GM12865 (cell line): ENCODE data around the gene GPR151.

Source experiments
- DNase-seq: peaks from one replicate; pipeline ENCODE4 v3.0.0; 2010; ENCODE audit warnings: low read depth
- H3K4me3 ChIP-seq: 2 replicates; pipeline ENCODE4 v1.5.1; 2011; ENCODE audit warnings: mild to moderate bottlenecking, low read depth, low read length, control low read depth
- CTCF ChIP-seq: IDR thresholded peaks from 2 replicates; pipeline ENCODE4 v1.5.1; 2011; ENCODE audit warnings: low read length, control low read depth, low read depth, inconsistent platforms; ENCODE audit not compliant: insufficient read depth; ENCODE audit errors: missing control alignments

The GPR151 gene

GRCh38 chr5:146521403-146522106 lies 5.6 kb upstream of the GPR151 start:
- H3K4me3 ChIP-seq: no peak overlapping the region
- TF ChIP-seq CTCF: no peak
- DNase-seq: no peak

- DNase-seq: no peak
- no peak overlapping the region for H3K4me3 ChIP-seq
- TF ChIP-seq CTCF: no peak
Measured at GRCh38 chr5:146520731-146521130, 4.7 kb upstream of the GPR151 start.

GRCh38 chr5:146519554-146519953 lies 3.6 kb upstream of the GPR151 start:
- DNase-seq: no peak
- no peak for TF ChIP-seq CTCF
- no peak overlapping the region for H3K4me3 ChIP-seq

- no peak for DNase-seq
- TF ChIP-seq CTCF: no peak
- no peak overlapping the region for H3K4me3 ChIP-seq
Measured at GRCh38 chr5:146515473-146516150, 378 bp downstream of the GPR151 start.

GRCh38 chr5:146514575-146514974 lies 1.4 kb downstream of the GPR151 start:
- no peak for DNase-seq
- H3K4me3 ChIP-seq: no peak overlapping the region
- no peak for TF ChIP-seq CTCF

- no peak for DNase-seq
- no peak overlapping the region for H3K4me3 ChIP-seq
- no peak for TF ChIP-seq CTCF
Measured at GRCh38 chr5:146513462-146513861, 2.5 kb downstream of the GPR151 start.
